ENCODE results near the gene ACTRT2.

DNA sequence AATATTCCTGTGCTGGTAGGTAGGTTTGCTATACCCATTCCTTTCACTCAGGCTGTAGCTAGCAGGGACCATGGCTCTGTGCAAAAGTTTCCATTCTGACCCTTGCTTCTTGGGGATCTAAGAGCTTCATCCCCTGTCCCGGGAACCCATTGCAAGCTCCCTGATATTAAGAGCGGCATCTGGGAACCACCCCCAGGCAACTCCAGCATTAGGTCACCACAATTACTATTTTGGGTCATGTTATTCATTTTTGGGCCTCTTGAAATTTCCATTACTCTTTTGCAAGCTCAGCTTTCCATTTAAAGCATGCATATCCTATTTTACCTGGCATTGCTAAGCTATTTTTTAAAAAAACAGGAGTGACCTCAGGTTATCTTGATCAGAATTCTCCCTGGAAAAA is 22.1 kb upstream of the ACTRT2 start:
- TF ChIP-seq, protein P1, sequence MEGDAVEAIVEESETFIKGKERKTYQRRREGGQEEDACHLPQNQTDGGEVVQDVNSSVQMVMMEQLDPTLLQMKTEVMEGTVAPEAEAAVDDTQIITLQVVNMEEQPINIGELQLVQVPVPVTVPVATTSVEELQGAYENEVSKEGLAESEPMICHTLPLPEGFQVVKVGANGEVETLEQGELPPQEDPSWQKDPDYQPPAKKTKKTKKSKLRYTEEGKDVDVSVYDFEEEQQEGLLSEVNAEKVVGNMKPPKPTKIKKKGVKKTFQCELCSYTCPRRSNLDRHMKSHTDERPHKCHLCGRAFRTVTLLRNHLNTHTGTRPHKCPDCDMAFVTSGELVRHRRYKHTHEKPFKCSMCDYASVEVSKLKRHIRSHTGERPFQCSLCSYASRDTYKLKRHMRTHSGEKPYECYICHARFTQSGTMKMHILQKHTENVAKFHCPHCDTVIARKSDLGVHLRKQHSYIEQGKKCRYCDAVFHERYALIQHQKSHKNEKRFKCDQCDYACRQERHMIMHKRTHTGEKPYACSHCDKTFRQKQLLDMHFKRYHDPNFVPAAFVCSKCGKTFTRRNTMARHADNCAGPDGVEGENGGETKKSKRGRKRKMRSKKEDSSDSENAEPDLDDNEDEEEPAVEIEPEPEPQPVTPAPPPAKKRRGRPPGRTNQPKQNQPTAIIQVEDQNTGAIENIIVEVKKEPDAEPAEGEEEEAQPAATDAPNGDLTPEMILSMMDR (IDR thresholded peaks at IDR 0.05; ENCODE audit: borderline replicate concordance, extremely low read depth, low read length, poor library complexity, severe bottlenecking): no peak
- no peak for TF ChIP-seq EZH2 (IDR thresholded peaks at IDR 0.05; ENCODE audit: borderline replicate concordance, low read depth, low read length, severe bottlenecking)
